GM23338 (cell line): ENCODE data around the gene CCSER2. TPM values are rescaled to one million over a fixed set of nuclear protein-coding genes. Genes with fewer than 3 reads are reported as not detected.

Experiments used
- ATAC-seq: fragments of 200-7000 bp; cut with Tn5 transposase; 3 replicates; pipeline ENCODE4 v1.9.1; 2020
- DNase-seq: peaks from one replicate; pipeline ENCODE4 v3.0.0-alpha.2; 2015; ENCODE audit warnings: low spot score
- H2AFZ ChIP-seq: fragments of 200-600 bp; sonication (generic); 2 replicates; pipeline ENCODE4 v1.8.0; 2016; ENCODE audit warnings: antibody characterized with exemption, mild to moderate bottlenecking, moderate library complexity
- H3F3A ChIP-seq: fragments of 200-600 bp; sonication (generic); replicated peaks from 2 replicates; pipeline ENCODE4 v1.8.0; 2017; ENCODE audit warnings: antibody characterized with exemption, mixed run types, low read depth
- H3K27ac ChIP-seq: fragments of 200-600 bp; sonication (generic); 2 replicates; pipeline ENCODE4 v1.6.1; 2016; ENCODE audit warnings: low read depth
- H3K27me3 ChIP-seq: fragments of 200-600 bp; sonication (generic); 2 replicates; pipeline ENCODE4 v1.8.0; 2016; ENCODE audit warnings: mild to moderate bottlenecking, mixed run types, moderate library complexity; ENCODE audit not compliant: insufficient read depth
- H3K36me3 ChIP-seq: fragments of 200-600 bp; sonication (generic); 2 replicates; pipeline ENCODE4 v1.8.0; 2016; ENCODE audit warnings: mild to moderate bottlenecking; ENCODE audit not compliant: insufficient read depth
- H3K4me1 ChIP-seq: fragments of 200-600 bp; sonication (generic); 2 replicates; pipeline ENCODE4 v1.8.0; 2016; ENCODE audit warnings: mild to moderate bottlenecking, moderate library complexity; ENCODE audit not compliant: insufficient read depth
- H3K4me2 ChIP-seq: fragments of 200-600 bp; sonication (generic); 2 replicates; pipeline ENCODE4 v1.7.1; 2017; ENCODE audit warnings: mixed run types
- H3K4me3 ChIP-seq: fragments of 200-600 bp; sonication (generic); 2 replicates; pipeline ENCODE4 v1.6.1; 2016; ENCODE audit warnings: mixed run types
- H3K79me2 ChIP-seq: fragments of 200-600 bp; sonication (generic); replicated peaks from 2 replicates; pipeline ENCODE4 v1.8.0; 2017; ENCODE audit warnings: mild to moderate bottlenecking; ENCODE audit not compliant: insufficient read depth
- H3K9me2 ChIP-seq: fragments of 200-600 bp; sonication (generic); 2 replicates; pipeline ENCODE4 v1.8.0; 2017; ENCODE audit not compliant: insufficient read depth
- H4K20me1 ChIP-seq: fragments of 200-600 bp; sonication (generic); replicated peaks from 2 replicates; pipeline ENCODE4 v1.8.0; 2017; ENCODE audit warnings: mild to moderate bottlenecking; ENCODE audit not compliant: insufficient read depth
- H3K27ac Mint-ChIP-seq: 2 replicates; pipeline ENCODE4 v1.8.0; 2020; ENCODE audit warnings: inconsistent platforms, mild to moderate bottlenecking, moderate library complexity, mixed read lengths
- H3K27me3 Mint-ChIP-seq: 3 replicates; pipeline ENCODE4 v1.8.0; 2022; ENCODE audit warnings: low read depth, mild to moderate bottlenecking, moderate library complexity, mixed read lengths, inconsistent platforms; ENCODE audit not compliant: insufficient read depth, poor library complexity
- H3K36me3 Mint-ChIP-seq: 3 replicates; pipeline ENCODE4 v1.8.0; 2021; ENCODE audit warnings: low read depth, mild to moderate bottlenecking, inconsistent platforms, moderate library complexity, mixed read lengths
- H3K4me1 Mint-ChIP-seq: 3 replicates; pipeline ENCODE4 v1.8.0; 2020; ENCODE audit warnings: mild to moderate bottlenecking, inconsistent platforms, mixed read lengths
- H3K4me3 Mint-ChIP-seq: 3 replicates; pipeline ENCODE4 v1.8.0; 2021; ENCODE audit warnings: moderate library complexity, mild to moderate bottlenecking, inconsistent platforms, mixed read lengths
- H3K9me3 Mint-ChIP-seq: 3 replicates; pipeline ENCODE4 v1.8.0; 2020; ENCODE audit warnings: moderate library complexity, mild to moderate bottlenecking, inconsistent platforms, mixed read lengths
- CREB1 ChIP-seq: fragments of 250-450 bp; sonication (Bioruptor Pico); IDR thresholded peaks from 2 replicates; pipeline ENCODE4 v1.5.0; 2020; ENCODE audit warnings: low read depth, mild to moderate bottlenecking, moderate library complexity
- CTCF ChIP-seq, 2 experiments: fragments of 200-600 bp in 1 of 2; sonication (generic) in 1 of 2; conservative IDR thresholded peaks; 2 replicates each; pipeline versions ENCODE4 v1.5.1 to v1.6.1; 2016 to 2017; ENCODE audit warnings: antibody characterized with exemption in 2 of 2, low read depth in 2 of 2, mild to moderate bottlenecking in 2 of 2, moderate library complexity in 1 of 2
- ETS1 ChIP-seq: IDR thresholded peaks from 2 replicates; pipeline ENCODE4 v1.6.1; 2016; ENCODE audit warnings: antibody characterized with exemption
- EZH2 ChIP-seq: fragments of 200-600 bp; sonication (generic); IDR thresholded peaks from one replicate; pipeline ENCODE4 v1.8.0; 2017; ENCODE audit warnings: antibody characterized with exemption, mild to moderate bottlenecking, low read depth; ENCODE audit not compliant: unreplicated experiment
- EZH2phosphoT487 ChIP-seq: fragments of 200-600 bp; sonication (generic); IDR thresholded peaks from one replicate; pipeline ENCODE4 v1.8.1; 2018; ENCODE audit warnings: antibody characterized with exemption; ENCODE audit not compliant: unreplicated experiment
- JUNB ChIP-seq: IDR thresholded peaks from one replicate; pipeline ENCODE4 v1.6.1; 2016; ENCODE audit warnings: antibody characterized with exemption; ENCODE audit not compliant: unreplicated experiment
- NANOG ChIP-seq: IDR thresholded peaks from 2 replicates; pipeline ENCODE4 v1.6.1; 2016; ENCODE audit warnings: antibody characterized with exemption, borderline replicate concordance
- POLR2AphosphoS5 ChIP-seq: IDR thresholded peaks from 2 replicates; pipeline ENCODE4 v1.6.1; 2016; ENCODE audit warnings: antibody characterized with exemption, low read depth
- REST ChIP-seq: IDR thresholded peaks from one replicate; pipeline ENCODE4 v1.6.1; 2018; ENCODE audit warnings: antibody characterized with exemption; ENCODE audit not compliant: unreplicated experiment
- STAT1 ChIP-seq: IDR thresholded peaks from one replicate; pipeline ENCODE4 v1.6.1; 2016; ENCODE audit warnings: antibody characterized with exemption; ENCODE audit not compliant: unreplicated experiment
- ZNF114 ChIP-seq: fragments of 250-450 bp; sonication (Bioruptor Pico); IDR thresholded peaks from 2 replicates; pipeline ENCODE4 v1.5.0; 2020; ENCODE audit warnings: mild to moderate bottlenecking, moderate library complexity
- ZNF331 ChIP-seq: fragments of 250-450 bp; sonication (Bioruptor Pico); IDR thresholded peaks from 2 replicates; pipeline ENCODE4 v1.5.0; 2020; ENCODE audit warnings: low read depth, mild to moderate bottlenecking, moderate library complexity
- ZNF462 ChIP-seq: fragments of 250-450 bp; sonication (Bioruptor Pico); IDR thresholded peaks from 2 replicates; pipeline ENCODE4 v1.5.0; 2020; ENCODE audit warnings: mild to moderate bottlenecking, moderate library complexity
- polyA plus RNA-seq: library from polyadenylated mRNA; unstranded; fragments of >200 nt; fragmentation: Nextera tagmentation; extraction: Ambion mirVana; gene quantifications from 2 replicates; pipeline ENCODE4 v1.2.1, GENCODE V29; 2016
- total RNA-seq: library from RNA; depleted of rRNA; stranded (reverse); fragments of >200 nt; shearing (Covaris generic); gene quantifications from 2 replicates; pipeline ENCODE4 v1.2.3, GENCODE V29; 2014

CCSER2 gene
- total and polyA plus RNA-seq, 2 experiments from 2014 or later: 30.6 to 37.2 TPM

DNA sequence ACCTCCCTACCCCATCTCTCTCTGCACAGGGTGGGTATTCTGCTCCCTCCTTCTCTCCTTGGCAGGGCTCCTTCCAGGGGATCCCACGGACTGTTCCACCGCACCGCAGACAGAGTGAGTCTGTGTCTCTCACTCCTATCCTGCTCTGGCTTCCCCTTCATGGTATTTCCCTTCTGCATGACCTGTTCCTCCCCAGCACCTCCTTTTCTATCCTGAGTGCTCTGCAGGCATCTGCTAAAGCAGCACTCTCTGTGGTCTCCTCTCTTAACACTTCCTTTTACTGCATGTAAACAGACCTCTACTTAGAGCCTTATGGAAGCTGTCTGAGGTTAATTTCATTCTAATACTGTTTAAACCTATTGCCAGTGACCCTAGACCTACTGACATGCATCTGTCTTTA is 171.5 kb downstream of the CCSER2 start:
- peaks cover 17% of the 10 kb centered on the region; the same call in 1 of the 2 replicates for H3K4me1 ChIP-seq
- no peaks in the 10 kb centered on the region for H3K27me3 ChIP-seq
- Mint-ChIP-seq H3K4me3 (no peak overlapping the region), H3K4me1 (peaks cover 19% of the 10 kb centered on the region), H3K27ac (peak overlapping the region; percentile 35; the same call in 1 of the 2 replicates), H3K36me3 (no peaks in the 10 kb centered on the region), H3K9me3 (no peaks in the 10 kb centered on the region), H3K27me3 (no peaks in the 10 kb centered on the region)
- no peaks in the 10 kb centered on the region for H3F3A ChIP-seq
- H3K27ac ChIP-seq: no peak overlapping the region
- DNase-seq (peak; percentile 43), ATAC-seq (peak; percentile 98)
- no peak overlapping the region for H3K4me3 ChIP-seq
- no peaks in the 10 kb centered on the region for H4K20me1 ChIP-seq
- TF ChIP-seq ZNF114 (CRISPR knock-in tag): no peak
- no peak for TF ChIP-seq NANOG
- no peak for TF ChIP-seq ZNF331 (CRISPR knock-in tag)
- no peak for TF ChIP-seq ETS1
- TF ChIP-seq EZH2phosphoT487: no peak
- TF ChIP-seq ZNF462 (CRISPR knock-in tag): no peak
- no peak for TF ChIP-seq POLR2AphosphoS5
- TF ChIP-seq CREB1 (CRISPR knock-in tag): no peak
- no peak for TF ChIP-seq JUNB
- no peak for TF ChIP-seq EZH2
- TF ChIP-seq CTCF (conservative IDR thresholded peaks at IDR 0.05; ENCODE audit: low read depth in 2 of 2): no peak
- TF ChIP-seq STAT1: no peak
- no peak for TF ChIP-seq REST
- no peaks in the 10 kb centered on the region for H3K79me2 ChIP-seq
- H3K4me2 ChIP-seq: no peak overlapping the region
- no peaks in the 10 kb centered on the region; the same call in 1 of the 2 replicates for H3K36me3 ChIP-seq
- H3K9me2 ChIP-seq: no peaks in the 10 kb centered on the region
- H2AFZ ChIP-seq: no peak overlapping the region
